Retinal pigment epithelial cell (primary cell): ENCODE measurements around the gene LRRC10B.
"Not testable (repeated sequence)": the region's sequence is repeated elsewhere in the genome, so short reads cannot be mapped to it uniquely, and the experiment has no call there.

Source experiments
- DNase-seq: peaks from one replicate; pipeline ENCODE4 v3.0.0-alpha.2; 2010; ENCODE audit warnings: low read depth
- H3K4me3 ChIP-seq: 2 replicates; pipeline ENCODE4 v1.5.1; 2011; ENCODE audit warnings: mild to moderate bottlenecking, low read length, control low read depth, moderate library complexity
- TF ChIP-seq, protein P1 (sequence below): conservative IDR thresholded peaks from 2 replicates; pipeline ENCODE4 v1.5.1; 2011; ENCODE audit warnings: low read depth, low read length, control low read depth, inconsistent platforms

Gene LRRC10B

DNA sequence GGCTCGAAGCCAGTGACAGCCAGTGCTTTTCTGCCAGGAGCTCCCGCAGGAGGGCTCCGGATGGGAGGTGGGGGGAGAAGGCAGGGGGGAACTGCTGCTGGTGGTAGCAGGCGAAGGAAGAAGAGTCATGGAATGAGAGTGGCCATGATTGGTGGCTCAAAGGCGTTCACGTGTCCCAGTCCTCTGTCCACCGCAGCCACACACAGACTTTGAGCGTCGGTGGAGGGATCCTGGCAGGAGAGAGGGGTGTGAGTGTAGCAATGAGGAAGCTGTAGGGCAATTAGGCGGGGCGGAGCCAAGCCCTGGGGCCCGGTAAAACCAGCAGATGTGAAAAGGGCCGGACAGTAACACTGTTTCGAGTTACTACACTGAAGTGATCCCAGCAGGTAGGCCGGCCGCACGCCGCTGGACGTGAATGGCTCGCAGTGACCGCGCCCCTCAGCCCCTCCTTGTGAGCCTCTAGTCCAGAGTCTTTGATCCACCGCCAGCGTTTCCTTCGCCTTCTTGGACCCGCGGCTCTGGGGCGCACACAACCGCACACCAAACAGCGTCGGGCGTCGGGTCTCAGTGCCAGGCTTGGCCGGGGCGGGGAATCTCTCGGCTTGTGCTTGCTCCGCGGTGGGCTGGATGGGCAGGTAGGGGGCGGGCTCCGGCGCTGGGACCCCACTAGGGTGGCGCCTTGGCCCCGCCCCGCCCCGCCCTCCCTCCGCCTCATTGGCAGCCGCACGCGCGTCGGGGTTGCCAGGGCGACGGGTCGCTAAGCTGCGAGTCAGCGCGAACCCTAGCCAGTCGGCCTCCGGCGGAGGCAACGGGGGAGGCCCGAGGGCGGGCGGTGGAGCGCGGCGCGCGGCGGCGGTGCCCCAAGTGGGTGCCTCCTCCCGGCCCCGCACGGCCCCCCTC is at the start of gene LRRC10B:
TSS of gene LRRC10B (plus strand) at position 788 of the 900 bp plus-strand sequence. CDS start 250 bp downstream, outside the sequence.
- no peak within 1 kb of the TSS for H3K4me3 ChIP-seq
- no peak for DNase-seq
- TF ChIP-seq, protein P1, sequence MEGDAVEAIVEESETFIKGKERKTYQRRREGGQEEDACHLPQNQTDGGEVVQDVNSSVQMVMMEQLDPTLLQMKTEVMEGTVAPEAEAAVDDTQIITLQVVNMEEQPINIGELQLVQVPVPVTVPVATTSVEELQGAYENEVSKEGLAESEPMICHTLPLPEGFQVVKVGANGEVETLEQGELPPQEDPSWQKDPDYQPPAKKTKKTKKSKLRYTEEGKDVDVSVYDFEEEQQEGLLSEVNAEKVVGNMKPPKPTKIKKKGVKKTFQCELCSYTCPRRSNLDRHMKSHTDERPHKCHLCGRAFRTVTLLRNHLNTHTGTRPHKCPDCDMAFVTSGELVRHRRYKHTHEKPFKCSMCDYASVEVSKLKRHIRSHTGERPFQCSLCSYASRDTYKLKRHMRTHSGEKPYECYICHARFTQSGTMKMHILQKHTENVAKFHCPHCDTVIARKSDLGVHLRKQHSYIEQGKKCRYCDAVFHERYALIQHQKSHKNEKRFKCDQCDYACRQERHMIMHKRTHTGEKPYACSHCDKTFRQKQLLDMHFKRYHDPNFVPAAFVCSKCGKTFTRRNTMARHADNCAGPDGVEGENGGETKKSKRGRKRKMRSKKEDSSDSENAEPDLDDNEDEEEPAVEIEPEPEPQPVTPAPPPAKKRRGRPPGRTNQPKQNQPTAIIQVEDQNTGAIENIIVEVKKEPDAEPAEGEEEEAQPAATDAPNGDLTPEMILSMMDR: no peak

DNA sequence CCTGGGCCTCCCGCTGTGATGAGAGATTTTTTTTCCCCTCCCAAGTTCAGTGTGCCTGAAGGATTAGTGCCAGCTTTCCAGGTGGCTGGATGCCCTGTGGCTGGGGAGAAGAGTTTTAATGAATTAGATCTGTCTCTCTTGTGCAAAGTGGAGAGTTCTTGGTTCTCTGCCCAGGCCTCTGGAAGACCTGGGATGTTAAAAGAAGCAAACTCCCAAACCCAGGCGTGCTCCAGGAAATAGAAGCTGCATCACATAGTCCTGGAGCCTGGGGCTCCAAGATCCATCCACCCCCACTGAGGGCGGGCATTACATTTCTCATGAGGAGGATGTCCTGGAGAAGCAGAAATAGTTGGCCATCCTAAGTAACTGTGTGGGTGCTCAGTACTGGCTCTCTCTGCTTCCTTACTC is 48.1 kb upstream of the LRRC10B start:
- TF ChIP-seq, protein P1: no peak
- H3K4me3 ChIP-seq: no peak overlapping the region
- no peak for DNase-seq

DNA sequence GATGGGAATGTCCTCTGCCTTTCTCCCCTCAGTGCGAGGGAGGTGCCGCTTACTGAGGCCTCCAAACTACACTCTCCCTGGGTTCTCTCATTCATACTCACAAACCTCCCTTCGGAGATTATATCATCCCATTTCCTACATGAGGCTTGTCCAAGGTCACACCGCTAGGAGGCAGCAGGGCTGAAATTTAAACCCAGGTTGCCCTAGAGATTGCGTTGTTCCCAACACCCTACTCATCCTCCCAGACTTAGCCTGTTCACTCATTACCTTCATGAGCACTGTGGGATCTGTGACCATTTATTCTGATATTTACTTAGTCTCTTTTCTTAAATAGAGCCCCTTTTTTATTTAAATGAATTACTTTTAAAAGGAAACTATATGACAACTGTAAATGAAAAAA is 47.6 kb upstream of the LRRC10B start:
- TF ChIP-seq, protein P1: peak; percentile 2
- no peak for DNase-seq
- no peak overlapping the region for H3K4me3 ChIP-seq

DNA sequence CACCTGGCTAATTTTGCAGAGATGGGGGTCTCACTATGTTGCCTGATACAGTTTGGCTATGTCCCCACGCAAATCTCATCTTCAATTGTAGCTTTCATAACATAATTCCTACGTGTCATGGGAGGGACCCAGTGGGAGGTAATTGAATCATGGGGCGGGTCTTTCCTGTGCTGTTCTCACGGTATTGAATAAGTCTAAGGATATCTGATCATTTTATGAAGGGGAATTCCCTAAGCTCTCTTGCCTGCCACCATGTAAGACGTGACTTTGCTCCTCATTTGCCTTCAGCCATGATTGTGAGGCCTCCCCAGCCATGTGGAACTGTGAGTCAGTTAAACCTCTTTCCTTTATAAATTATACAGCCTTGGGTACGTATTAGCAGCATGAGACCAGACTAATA is 40.9 kb upstream of the LRRC10B start:
- not testable (repeated sequence) for H3K4me3 ChIP-seq, DNase-seq

DNA sequence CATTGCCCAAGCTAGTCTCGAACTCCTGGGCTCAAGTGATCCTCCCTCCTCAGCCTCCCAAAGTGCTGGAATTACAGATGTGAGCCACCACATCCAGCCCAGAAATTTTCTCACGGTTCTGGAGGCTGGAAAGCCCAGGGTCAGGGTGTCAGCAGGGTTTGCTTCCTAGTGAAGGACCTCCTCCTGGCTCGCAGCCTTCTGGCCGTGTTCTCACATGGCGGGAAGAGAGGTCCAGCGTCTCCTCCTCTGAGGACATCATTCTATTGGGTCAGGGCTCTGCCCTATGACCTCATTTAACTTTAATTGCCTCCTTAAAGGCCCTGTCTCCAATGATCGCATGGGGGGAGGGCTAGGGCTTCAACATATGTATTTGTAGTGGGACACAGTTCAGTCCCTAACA is 40.5 kb upstream of the LRRC10B start:
- H3K4me3 ChIP-seq: no peak overlapping the region
- DNase-seq: no peak
- TF ChIP-seq, protein P1: no peak

DNA sequence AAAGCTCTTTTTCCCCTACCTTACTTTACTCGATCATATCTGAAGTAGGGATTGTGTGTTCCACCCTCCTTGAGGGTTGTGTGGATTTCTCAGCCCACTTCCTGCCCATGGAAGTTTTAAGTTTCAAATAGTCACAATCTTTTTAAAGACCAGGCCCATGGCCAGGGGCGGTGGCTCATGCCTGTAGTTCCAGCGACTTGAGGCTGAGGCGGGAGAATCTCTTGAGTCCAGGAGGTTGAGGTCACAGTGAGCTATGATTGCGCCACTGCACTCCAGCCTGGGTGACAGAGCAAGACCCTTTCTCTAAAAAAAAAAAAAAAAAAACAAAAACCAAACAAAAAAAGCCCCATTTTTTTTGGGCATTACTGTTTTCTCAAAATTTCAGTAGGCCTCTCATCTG is 36.3 kb upstream of the LRRC10B start:
- no peak overlapping the region for H3K4me3 ChIP-seq
- no peak for DNase-seq
- TF ChIP-seq, protein P1: no peak

DNA sequence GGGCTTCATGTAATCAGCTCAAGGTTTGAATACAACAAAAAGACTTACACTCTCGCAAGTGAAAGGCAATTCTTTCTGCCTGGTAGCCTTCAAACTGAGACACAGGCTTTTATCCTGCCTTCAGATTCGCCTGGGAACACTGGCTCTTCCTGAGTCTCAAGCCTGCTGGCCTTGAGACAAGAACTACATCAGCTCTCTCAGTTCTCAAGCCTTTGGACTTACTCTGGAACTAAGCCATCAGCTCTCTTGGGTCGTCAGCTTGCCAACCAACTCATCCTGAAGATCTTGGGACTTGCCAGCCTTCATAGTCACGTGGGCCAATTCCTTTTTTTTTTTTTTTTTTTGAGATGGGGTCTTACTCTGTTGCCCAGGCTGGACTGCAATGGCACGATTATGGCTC is 35.7 kb upstream of the LRRC10B start:
- no peak for DNase-seq
- TF ChIP-seq, protein P1: no peak
- no peak overlapping the region for H3K4me3 ChIP-seq
